Stimulated activated CD4-positive, alpha-beta T cell treated with anti-CD3 and anti-CD28 coated beads, Interleukin-4, amount 100 ng/mL, for 4 hours (primary cell): ENCODE data around the gene CDK19.

Experiments used
- DNase-seq, 2 experiments: peaks; one replicate each; pipeline ENCODE4 v3.0.0-alpha.2; 2020

CDK19 gene

GRCh38 chr6:110693994-110694393, 121.3 kb downstream of the CDK19 start:
- no peak for DNase-seq

GRCh38 chr6:110693296-110693695, 122.0 kb downstream of the CDK19 start:
- DNase-seq, result no peak

- DNase-seq, result no peak
Observed at GRCh38 chr6:110690916-110691315, 124.4 kb downstream of the CDK19 start.

DNA sequence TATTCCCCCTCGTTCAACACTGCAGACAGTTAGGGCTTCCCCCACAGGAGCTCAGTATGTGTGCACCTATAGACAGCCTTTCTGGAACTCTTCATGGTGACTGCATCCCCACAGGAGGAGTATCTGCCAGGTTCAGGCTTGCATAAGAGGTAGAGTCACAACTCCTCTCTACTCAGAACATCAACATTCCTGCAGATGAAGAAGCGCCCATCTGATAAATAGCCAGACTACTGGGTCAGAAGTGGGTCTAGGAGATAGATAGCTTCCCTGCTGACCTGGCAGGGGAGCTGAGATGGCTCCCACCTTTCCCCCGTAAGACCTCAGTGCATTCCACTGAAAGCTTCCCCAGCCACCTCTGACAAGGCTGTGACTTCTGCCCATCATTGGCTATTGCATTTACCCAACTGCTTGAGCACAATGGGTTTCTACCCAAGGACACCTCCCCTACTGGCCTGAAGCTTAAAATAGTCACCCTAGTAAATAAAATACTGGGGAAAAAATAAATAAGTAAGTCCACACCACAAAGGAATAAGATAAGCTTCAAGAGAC, 125.1 kb downstream of the CDK19 start:
- no peak for DNase-seq

GRCh38 chr6:110689275-110689935, 125.9 kb downstream of the CDK19 start:
- no peak for DNase-seq

GRCh38 chr6:110688661-110689268, 126.5 kb downstream of the CDK19 start:
- no peak for DNase-seq

- no peak for DNase-seq
Observed at GRCh38 chr6:110687326-110687725, 127.9 kb downstream of the CDK19 start.

DNA sequence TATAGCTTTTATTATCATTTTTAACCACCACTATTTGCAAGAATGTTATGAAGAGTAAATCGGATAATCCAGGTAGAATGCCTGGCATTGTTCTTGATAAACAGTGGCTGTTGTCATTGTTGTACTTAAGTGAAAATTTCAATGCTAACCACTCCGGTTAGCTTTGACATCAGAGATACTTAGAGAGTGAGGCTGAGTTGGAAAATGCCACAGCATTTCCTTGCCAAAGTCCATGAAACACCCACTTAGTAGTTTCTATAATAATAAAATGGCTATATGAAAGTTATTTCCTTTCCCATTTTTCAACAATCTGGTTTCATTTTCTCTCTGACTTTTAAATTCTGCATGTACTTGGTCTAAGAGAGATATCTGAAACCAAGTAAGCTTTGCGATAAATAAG, 132.0 kb downstream of the CDK19 start:
- DNase-seq, result no peak

GRCh38 chr6:110682460-110682853, 132.8 kb downstream of the CDK19 start:
- peak; percentile 8 to 51 for DNase-seq

GRCh38 chr6:110681543-110682459, 133.5 kb downstream of the CDK19 start:
- DNase-seq, result no peak

- DNase-seq, result no peak
Observed at GRCh38 chr6:110676396-110676795, 138.9 kb downstream of the CDK19 start.

DNA sequence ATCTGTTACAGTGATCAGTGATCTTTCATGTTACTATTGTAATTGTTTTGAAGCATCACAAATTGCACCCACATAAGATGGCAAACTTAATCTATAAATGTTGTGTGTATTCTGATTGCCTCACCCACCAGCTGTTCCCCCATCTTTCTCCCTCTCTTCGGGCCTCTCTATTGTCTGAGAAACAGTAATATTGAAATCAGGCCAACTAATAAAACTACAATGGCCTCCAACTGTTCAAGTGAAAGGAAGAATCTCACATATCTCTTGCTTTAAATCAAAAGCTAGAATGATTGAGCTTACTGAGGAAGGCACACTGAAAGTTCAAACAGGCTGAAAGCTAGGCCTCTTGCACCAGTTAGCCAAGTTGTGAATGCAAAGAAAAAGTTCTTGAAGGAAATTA, 141.2 kb downstream of the CDK19 start:
- no peak for DNase-seq

- no peak for DNase-seq
Observed at GRCh38 chr6:110672122-110672521, 143.1 kb downstream of the CDK19 start.

GRCh38 chr6:110671447-110671846, 143.8 kb downstream of the CDK19 start:
- no peak for DNase-seq

GRCh38 chr6:110665600-110665999, 149.7 kb downstream of the CDK19 start:
- no peak for DNase-seq

DNA sequence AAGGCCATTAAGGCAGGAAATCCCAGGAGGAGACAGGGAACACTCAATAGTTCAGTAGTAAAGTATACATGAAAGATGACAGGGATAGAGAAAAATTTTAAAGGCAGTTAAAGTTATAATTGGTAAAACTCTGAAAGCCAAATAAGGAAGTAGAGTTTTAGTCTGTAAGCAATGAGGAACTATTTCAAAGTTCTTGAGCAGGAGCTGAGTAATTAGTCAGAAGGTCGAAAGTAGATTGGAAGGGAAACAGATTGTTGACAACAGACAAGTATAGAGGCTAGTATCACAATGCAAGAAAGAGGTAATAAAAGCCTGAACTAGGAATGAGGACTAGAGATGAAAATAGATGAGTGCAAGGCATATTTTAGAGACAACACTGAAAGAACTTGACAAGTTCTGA, 150.3 kb downstream of the CDK19 start:
- no peak for DNase-seq

- DNase-seq, result no peak
Observed at GRCh38 chr6:110662490-110663211, 152.6 kb downstream of the CDK19 start.

- no peak for DNase-seq
Observed at GRCh38 chr6:110661414-110661813, 153.9 kb downstream of the CDK19 start.

DNA sequence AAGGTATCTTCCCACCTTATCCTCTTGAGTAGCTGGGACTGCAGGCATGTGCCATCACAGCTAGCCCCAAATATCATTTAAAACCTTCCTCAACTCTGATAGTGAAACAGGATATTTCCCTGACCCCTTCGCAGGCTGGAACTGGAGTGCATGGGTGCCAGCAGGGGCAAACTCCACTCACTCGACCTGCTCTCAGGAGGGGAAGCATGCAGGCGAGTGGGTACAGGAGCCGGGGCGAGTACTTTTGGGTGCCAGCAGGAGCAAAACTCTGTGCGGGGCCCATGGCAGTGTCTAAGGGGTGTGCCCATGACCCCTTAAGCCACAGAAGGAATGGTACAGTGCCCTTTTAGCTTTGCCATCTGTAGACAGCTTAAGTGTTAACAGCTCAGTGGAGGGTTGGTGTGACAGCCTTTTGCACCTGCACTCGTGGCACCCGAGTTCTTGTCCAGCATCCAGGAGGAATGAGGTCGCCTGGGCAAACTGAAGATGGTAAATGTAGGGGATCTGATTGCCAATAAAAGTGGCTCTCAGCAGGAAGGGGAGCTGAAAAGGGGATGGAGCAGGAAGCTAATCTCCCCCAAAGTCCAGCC, 155.1 kb downstream of the CDK19 start:
- no peak for DNase-seq

DNA sequence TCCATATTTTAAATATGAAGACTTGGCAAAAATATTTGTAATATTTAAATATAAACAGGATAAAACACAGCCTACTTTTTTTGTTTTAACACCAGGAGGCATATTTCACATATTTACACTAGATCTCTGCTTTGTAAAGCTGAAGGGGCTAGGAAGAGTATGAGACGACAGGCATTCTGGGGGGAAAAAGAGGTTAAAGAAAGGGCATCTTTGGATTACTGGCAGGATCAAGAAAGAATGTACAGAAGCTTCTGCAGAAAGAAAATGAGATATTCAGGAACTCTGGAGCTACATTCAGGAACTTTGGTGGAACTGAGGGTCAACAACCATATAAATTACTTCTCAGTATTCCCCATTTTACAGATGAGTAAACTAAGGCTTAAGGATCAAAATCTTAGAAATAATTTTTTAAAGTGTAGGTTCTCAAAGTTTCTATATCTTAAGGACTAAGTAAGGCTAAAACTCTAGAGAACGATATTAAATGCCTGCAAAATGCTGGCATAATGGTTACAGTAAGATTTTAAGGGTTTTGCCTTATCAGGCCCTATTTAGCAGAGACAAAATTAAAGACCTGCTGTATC, 156.5 kb downstream of the CDK19 start:
- no peak for DNase-seq

- DNase-seq, result no peak
Observed at GRCh38 chr6:110656492-110656891, 158.8 kb downstream of the CDK19 start.

DNA sequence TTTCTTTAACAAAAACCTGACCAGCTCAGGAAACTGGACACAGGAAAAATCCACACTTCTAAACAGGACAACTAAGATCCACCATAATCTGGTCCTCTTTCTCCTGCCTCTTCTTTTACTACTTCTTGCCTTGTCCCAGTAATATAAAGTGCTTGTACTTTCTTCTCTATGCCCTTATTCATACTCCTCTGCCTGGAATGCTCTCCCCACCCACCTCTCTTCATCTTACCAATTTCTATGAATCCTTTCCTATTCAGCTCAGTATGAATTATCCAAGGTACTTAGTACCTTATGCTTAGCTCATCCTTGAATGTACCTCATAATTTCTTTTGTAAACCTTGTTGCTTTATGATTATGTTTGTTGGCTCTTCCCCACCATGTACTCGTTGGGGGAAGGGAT, 159.4 kb downstream of the CDK19 start:
- DNase-seq, result no peak
